HG03039 (cell line): ENCODE results near the gene KCNK4.

Experiments used
- ATAC-seq: cut with Tn5 transposase; IDR thresholded peaks from one replicate; pipeline ENCODE4 v1.9.1; 2021; ENCODE audit warnings: mild to moderate bottlenecking, moderate library complexity; ENCODE audit not compliant: unreplicated experiment

The KCNK4 gene

DNA sequence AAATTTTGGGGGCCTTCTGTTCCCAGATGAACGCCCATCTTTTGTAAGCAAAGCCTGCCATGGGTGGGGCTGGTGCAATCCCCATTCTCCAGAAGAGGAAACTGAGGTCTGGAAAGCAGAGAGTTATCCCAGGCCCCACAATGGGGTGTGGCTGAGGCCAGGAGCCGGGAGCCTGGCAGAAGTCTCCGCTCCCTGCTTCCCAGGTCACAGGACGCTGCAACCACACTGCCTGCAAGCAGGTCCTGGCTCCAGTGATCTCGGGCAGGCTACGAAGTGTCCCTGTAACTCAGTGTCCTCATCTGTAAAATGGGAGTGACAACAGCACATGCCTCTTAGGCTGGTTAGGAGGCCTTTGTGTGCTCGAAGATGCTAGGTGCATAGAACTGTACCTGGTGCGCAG lies 38.1 kb upstream of the KCNK4 start:
- ATAC-seq = no peak

DNA sequence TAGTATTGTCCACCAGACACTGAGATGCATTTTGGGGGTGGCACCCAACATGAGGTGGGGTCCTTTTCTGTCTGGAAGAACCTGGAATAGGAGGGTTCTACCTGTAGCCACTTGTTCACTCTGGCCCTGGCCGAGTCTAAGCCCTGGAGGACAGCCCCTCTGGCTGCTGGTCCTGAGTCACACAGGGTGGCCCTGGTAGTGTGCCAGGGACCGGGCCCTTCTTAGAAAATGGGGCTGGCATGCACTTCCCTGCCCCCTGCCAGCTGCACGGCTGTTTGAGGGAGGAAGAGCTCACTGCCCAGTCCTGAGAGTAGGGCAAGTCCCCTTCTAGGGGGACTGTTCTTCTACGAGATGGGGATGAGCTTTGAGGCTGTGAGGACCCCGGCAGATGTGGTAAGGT lies 37.6 kb upstream of the KCNK4 start:
- no peak for ATAC-seq

DNA sequence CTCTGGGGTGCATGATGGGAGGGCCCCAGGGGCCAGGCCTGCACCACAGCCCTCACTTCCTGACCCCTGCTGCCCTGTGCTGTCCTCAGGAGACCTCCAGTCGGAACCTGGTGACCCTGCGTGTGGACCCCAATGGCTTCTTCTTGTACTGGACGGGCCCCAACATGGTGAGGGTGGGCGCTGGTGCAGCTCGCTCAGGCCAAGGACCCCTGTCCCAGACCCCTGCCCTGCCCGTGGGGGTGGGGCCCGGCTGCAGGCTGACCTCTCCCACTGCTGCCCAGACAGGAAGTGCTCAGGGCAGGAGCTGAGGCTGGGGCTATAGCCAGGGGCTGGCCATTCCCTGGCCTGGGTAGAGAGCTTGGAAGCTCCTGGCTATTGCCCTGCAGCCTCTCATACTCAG lies 36.8 kb upstream of the KCNK4 start:
- no peak for ATAC-seq

DNA sequence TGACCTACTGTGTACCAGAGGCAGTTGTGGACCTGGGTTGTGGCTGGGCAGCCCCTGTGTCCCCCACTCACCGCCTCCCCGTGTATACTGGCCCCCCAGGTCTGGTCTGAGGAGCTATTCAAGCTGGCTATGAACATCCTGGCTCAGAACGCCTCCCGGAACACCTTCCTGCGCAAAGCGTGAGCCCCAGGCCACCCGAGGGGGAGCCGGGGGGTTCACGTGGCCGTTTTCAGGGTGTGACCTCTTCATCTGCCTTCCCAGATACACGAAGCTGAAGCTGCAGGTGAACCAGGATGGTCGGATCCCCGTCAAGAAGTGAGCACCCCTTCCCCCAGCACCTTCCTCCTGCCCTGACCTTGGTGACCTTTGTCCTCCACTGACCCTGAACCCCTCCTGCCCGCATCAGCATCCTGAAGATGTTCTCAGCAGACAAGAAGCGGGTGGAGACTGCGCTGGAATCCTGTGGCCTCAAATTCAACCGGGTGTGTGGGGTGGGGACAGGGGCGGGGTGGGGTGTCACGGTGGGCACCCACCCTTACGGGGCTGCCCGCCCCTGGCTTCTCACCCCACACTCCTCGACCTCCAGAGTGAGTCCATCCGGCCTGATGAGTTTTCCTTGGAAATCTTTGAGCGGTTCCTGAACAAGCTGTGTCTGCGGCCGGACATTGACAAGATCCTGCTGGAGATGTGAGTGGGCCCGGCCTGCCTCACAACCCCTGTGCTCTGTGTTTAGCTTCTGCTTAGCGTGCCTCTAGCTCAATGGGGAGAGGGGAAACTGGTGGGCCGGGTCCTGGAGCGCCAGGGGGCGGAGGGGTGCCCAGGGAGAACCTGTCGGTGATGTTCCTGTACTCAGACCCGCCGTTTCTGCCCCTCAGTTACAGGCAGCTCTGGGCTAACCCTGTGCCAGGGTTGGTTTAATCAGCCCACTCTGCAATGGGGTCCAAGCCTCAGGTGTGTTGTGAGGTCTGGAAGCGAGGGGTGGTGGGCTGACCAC lies 35.7 kb upstream of the KCNK4 start:
- ATAC-seq = no peak

DNA sequence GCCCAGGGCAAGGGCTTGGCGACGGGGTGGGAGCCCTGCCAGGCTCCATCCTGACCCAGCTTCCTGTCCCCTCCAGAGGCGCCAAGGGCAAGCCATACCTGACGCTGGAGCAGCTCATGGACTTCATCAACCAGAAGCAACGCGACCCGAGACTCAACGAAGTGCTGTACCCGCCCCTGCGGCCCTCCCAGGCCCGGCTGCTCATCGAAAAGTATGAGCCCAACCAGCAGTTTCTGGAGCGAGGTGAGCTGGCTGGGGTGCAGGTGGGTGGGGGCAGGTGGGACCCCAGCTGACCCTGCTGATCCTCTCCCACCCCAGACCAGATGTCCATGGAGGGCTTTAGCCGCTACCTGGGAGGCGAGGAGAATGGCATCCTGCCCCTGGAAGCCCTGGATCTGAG lies 34.8 kb upstream of the KCNK4 start:
- no peak for ATAC-seq

DNA sequence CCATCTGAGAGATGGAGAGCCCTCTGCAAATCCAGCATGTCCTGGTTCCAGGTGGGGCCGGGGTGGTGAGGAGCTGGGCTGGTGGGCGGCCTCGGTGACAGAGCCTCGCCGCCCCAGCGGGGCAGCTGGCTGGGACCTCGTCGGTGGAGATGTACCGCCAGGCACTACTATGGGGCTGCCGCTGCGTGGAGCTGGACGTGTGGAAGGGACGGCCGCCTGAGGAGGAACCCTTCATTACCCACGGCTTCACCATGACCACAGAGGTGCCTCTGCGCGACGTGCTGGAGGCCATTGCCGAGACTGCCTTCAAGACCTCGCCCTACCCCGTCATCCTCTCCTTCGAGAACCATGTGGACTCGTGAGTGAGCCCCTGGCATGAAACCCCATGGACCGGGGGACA lies 32.7 kb upstream of the KCNK4 start:
- ATAC-seq = no peak

DNA sequence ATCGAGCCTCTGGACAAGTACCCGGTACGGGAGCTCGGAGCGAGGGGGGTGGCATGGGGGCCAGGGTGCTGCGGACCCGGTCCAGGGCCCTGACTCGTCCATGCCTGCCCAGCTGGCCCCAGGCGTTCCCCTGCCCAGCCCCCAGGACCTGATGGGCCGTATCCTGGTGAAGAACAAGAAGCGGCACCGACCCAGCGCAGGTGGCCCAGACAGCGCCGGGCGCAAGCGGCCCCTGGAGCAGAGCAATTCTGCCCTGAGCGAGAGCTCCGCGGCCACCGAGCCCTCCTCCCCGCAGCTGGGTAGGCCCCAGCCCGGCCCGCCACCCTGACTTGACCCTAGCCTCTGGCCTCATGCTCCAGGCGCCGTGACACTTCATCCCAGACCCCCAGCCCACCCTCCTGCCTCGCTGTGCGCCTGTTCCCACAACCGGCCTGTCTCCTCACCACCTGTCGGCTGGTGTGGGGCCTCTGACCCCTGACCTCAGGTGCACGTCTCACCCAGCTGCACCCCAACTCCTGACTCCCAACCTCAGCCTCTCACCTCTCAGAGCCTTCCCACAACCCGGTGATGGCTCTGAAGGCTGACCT lies 32.1 kb upstream of the KCNK4 start:
- no peak for ATAC-seq

DNA sequence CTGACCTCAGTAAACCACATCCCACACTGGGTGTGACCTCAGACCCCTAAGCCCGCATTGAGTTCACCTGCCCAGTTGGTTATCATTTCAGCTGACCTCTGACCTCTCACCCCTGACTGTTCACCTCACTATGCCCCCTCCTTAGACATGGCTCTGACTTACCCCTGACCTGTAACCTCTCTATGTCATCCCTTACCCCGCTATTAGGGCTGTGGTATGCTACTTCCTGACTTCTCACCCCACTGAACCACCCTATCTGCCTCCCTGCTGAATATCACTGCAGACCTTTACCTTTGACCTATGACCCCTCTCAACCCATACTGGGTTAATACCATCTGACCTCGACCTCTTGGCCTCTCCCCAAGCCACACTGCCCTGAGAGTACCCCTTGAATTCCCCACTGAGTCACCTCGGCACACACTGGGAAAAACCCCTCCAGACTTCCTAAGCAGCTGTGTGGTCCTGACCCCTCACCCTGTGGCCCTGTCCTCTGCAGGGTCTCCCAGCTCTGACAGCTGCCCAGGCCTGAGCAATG lies 31.5 kb upstream of the KCNK4 start:
- no peak for ATAC-seq

DNA sequence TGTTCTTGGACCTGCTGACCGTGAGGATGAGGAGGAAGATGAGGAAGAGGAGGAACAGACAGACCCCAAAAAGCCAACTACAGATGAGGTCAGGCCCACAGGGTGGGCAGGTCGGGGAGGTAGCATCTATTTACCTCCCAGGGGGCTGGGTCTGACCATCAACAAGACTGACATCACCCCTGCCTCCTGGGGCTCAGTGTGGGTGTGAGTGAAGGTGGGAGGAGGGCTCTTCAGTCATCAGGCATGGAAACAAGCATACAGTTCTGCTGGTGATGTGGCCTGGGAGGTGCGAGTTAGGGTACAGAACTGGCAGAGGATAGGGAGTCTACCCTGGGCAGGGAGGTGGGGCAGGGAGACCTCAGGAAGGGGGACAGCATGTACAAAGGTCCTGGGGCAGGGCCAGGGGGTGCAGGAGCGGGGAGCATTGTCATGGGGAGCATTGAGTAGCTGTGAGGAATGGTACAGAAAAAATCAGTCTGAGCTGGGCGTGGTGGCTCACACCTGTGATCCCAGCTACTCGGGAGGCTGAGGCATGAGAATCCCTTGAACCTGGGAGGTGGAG lies 30.9 kb upstream of the KCNK4 start:
- no peak for ATAC-seq

DNA sequence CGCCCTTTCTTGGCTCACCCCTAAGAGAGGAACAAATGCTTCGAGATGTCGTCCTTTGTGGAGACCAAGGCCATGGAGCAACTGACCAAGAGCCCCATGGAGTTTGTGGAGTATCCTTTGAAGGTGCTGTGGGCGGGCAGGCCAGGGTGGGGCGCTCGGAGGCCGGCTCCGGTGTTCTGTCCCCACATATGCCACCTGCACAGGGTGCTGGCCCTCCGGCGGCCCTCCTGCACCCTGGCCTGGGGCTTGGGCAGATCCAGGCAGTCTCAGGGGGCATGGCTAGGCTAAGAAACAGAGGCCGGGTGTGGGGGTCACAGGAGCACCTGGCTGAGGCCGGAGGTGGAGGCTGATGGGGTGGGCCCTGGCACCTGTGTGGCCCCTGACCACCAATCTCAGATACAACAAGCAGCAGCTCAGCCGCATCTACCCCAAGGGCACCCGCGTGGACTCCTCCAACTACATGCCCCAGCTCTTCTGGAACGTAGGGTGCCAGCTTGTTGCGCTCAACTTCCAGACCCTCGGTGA lies 29.5 kb upstream of the KCNK4 start:
- ATAC-seq = no peak

DNA sequence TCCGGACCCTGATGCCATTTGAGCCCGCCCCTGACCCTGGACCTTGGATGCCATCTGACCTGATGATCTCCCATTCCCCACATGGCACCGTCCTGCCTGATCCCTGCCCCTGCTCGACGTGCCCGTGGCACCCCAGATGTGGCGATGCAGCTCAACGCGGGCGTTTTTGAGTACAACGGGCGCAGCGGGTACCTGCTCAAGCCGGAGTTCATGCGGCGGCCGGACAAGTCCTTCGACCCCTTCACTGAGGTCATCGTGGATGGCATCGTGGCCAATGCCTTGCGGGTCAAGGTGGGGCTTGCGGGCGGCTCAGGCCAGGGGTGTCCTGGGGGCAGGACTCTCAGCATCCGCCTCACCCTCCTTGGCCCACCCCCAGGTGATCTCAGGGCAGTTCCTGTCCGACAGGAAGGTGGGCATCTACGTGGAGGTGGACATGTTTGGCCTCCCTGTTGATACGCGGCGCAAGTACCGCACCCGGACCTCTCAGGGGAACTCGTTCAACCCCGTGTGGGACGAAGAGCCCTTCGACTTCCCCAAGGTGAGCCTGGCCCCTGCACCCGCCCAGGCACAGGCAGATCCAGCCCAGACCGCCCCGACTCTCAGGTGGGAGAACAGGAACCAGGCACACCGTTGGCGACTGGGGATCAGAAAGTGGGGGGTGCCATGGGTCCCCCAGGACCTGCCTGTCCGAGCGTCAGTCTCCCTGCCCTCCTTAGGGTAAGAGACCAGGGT lies 28.7 kb upstream of the KCNK4 start:
- no peak for ATAC-seq

DNA sequence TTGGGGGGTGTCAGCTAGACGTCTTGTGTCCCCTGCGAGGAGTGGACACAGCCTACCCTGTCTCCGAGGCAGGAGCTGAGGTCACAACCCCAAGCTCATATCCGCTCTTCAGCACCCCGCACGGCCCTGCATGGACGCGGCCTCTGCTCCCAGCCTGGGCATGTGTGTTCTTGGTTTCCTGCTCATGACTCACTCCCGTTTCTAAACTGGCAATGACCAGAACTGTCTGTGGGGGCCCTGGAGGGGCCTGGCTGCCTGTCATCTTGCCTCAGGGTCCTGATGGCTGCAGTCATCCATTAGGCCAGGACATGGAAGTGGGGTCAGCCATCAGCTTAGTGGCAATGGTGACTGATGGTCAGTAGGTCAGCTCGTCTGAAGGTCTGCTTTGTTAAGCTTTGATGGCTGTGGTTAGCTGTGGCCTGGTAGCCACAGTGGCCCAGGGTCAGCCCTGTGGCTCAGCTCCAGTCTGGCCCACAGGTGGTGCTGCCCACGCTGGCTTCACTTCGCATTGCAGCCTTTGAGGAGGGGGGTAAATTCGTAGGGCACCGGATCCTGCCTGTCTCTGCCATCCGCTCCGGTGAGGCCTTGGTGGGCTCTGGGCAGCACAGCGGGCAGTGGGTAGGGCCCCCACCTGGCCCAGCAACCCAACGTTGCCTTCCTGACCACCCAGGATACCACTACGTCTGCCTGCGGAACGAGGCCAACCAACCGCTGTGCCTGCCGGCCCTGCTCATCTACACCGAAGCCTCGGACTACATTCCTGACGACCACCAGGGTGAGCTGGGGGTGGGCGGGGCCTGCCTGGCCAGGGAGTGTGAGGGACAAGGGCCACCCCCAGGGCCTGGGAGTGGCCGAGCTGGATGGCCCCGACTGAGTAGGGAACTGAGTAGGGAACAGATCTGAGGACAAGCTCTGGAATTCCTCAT lies 27.8 kb upstream of the KCNK4 start:
- ATAC-seq = no peak

DNA sequence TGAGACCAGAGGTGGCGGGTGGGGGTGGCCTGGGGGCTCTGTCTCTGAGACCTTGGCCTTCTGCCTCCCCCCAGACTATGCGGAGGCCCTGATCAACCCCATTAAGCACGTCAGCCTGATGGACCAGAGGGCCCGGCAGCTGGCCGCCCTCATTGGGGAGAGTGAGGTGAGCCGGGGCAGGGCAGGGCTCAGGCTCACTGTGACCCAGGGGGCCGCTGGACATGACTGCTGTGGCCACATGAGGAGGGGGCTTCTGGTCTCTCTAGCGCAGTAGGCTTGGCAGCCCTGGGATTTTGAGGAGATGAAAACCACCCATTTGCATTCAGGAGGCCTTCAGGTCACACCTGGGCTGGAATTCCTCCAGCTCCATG lies 27.2 kb upstream of the KCNK4 start:
- ATAC-seq = no peak

DNA sequence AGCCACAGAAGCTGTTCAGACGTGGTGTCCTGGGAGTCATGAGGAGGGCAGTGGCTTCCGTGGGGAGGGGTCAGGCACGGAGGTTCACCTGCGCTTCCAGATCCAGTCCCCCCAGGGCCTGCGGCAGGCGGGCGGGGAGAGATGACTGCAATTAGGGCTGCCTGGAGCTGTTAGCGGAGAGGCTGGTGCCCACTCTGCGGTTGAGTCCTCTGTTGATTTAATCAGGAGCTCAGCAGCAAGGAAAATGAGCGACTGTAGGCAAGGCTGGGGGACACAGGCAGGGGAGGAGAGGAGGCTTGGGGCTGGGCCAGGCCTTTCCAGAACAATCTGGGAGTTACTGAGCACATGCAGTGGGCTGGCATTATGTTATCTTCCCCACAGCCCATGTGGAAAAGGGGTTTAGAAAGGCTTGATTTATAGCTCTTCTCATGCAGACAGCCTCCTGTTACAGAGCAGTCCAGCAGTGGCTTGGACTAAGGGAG lies 26.7 kb upstream of the KCNK4 start:
- ATAC-seq = no peak

DNA sequence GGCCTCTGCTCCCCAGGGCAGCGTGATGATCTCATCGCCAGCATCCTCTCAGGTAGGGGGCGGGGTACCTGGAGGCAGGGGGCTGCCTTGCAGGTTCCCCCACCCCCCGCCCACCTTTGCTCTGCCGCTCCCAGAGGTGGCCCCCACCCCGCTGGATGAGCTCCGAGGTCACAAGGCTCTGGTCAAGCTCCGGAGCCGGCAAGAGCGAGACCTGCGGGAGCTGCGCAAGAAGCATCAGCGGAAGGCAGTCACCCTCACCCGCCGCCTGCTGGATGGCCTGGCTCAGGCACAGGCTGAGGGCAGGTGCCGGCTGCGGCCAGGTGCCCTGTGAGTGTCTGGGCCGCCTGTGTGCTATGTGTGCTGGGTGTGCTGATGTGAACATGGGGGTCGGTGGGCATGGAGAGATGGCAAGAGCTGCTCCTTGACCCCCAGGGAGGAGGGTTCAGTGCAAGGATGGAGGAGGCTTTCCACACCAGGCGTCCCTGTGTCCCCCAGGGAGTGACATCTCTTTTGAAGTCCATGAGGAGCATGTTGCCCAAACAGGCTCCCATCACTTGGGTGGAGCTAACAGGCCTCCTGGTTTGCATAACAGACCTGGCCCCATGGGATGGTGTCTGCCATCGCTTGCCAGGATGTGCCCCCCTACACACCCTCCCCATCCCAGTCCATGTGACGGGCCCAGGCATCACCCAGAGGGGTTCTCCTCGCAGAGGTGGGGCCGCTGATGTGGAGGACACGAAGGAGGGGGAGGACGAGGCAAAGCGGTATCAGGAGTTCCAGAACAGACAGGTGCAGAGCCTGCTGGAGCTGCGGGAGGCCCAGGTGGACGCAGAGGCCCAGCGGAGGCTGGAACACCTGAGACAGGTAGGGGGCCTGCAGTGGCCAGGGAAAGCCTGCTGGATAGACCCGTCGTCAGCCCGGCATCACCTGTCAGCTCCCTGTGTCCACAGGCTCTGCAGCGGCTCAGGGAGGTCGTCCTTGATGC lies 25.6 kb upstream of the KCNK4 start:
- no peak for ATAC-seq

DNA sequence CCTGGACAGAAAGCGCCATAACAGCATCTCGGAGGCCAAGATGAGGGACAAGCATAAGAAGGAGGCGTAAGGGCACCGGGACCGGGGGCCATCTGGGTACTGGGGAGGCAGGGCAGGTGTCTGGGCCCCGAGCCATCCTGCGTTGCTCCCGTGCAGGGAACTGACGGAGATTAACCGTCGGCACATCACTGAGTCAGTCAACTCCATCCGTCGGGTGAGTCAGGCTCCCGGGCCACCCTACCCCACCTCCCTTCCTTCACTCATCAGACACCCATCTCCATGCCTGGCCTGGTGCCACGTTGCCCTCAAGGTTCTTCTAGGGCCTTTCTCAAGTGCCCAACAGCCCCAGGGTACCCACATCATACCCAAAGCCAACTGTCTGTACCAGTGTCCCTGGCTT lies 24.8 kb upstream of the KCNK4 start:
- no peak for ATAC-seq

DNA sequence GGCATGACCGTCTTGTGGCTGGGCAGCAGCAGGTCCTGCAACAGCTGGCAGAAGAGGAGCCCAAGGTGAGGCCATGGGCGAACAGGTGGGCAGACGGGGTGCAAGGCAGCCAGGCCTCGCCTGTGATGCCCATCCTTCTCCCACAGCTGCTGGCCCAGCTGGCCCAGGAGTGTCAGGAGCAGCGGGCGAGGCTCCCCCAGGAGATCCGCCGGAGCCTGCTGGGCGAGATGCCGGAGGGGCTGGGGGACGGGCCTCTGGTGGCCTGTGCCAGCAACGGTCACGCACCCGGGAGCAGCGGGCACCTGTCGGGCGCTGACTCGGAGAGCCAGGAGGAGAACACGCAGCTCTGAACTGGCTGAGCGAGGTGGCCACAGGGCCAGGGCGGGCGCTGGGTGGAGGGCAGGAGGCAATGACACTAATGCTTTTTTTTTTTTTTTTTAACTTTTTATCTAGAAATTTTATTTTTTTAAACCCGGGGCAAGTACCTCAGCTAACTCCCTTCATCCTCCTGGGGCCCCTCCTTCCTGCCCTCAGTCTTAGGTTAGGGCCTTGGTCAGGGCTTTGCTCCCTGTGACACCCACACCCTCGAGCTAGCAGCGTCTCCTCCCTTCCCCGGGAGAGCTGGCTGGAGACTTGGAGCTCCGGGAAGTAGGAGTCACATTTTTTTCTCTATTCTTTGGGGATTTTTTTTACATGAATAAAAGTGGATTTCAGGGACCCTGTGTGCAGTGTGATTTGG lies 23.7 kb upstream of the KCNK4 start:
- no peak for ATAC-seq
